CD4-positive, alpha-beta T cell treated with Interleukin-15 for 4 hours (primary cell): ENCODE data around the gene TIAM1.

Experiments used
- DNase-seq: peaks from one replicate; pipeline ENCODE4 v3.0.0-alpha.2; 2020; ENCODE audit warnings: low spot score

Gene TIAM1, protein sequence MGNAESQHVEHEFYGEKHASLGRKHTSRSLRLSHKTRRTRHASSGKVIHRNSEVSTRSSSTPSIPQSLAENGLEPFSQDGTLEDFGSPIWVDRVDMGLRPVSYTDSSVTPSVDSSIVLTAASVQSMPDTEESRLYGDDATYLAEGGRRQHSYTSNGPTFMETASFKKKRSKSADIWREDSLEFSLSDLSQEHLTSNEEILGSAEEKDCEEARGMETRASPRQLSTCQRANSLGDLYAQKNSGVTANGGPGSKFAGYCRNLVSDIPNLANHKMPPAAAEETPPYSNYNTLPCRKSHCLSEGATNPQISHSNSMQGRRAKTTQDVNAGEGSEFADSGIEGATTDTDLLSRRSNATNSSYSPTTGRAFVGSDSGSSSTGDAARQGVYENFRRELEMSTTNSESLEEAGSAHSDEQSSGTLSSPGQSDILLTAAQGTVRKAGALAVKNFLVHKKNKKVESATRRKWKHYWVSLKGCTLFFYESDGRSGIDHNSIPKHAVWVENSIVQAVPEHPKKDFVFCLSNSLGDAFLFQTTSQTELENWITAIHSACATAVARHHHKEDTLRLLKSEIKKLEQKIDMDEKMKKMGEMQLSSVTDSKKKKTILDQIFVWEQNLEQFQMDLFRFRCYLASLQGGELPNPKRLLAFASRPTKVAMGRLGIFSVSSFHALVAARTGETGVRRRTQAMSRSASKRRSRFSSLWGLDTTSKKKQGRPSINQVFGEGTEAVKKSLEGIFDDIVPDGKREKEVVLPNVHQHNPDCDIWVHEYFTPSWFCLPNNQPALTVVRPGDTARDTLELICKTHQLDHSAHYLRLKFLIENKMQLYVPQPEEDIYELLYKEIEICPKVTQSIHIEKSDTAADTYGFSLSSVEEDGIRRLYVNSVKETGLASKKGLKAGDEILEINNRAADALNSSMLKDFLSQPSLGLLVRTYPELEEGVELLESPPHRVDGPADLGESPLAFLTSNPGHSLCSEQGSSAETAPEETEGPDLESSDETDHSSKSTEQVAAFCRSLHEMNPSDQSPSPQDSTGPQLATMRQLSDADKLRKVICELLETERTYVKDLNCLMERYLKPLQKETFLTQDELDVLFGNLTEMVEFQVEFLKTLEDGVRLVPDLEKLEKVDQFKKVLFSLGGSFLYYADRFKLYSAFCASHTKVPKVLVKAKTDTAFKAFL (N-terminal part only)

GRCh38 chr21:31343680-31344480 lies at the start of gene TIAM1:
Gene TIAM1, minus strand, starts transcription at chr21:31344261. Its CDS starts 77,289 bp downstream, at chr21:31266972.
- DNase-seq, result no peak

GRCh38 chr21:31387560-31388186 lies 43.6 kb upstream of the TIAM1 start:
- DNase-seq, result no peak

GRCh38 chr21:31386006-31386405 lies 41.9 kb upstream of the TIAM1 start:
- DNase-seq, result no peak

- no peak for DNase-seq
Measured at GRCh38 chr21:31383770-31384169, 39.7 kb upstream of the TIAM1 start.

- DNase-seq, result no peak
Measured at GRCh38 chr21:31382060-31382459, 38.0 kb upstream of the TIAM1 start.

DNA sequence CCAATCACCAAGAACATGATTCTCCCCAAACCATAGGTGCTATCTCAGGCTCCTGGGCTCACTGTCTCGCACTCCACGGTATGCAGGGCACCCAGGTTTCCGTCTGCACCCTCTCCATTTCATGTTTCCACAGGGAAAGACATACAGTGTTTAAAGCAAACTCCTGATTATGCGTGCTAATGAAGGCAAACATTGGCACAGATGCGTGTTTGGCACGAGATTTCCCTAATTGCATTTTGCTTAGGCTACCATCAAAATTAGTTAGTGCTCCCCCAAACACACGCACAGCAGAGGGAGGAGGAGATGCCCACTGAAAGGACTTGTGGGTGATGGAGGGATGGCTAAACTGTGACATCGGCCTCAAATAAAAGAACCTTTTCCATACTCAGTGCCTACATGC lies 32.2 kb upstream of the TIAM1 start:
- DNase-seq, result no peak

DNA sequence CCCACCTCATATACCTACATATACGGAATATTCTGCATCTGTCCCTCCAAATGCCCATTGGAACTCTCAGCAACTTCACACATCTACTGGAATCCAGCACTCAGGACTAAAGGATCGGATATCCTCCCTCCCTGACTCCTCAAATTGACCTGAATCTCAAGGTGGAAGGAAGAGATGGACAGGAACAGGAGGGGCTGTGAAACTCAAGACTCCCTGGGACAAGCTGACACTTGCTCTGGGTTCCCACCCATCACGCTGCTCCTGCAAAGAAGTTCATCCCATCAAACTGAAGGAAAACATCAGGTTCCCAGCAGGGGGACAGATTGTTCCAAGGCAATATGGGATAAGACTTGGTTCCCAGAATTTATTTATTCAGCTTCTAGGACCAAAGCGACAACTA lies 30.3 kb upstream of the TIAM1 start:
- DNase-seq, result no peak

DNA sequence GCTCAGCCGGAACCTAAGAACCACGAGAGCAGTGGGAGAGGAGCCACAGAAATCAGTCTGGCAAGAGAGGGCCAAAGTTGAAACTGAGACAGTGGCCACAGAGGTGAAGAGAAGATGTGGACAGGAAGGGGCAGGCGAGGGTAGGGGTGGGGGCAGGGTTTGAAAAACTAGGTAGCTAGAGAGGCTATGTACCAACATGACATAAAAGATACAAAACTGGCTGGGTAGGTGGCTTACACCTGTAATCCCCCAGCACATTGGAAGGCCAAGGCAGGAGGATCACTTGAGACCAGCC lies 28.4 kb upstream of the TIAM1 start:
- DNase-seq, result no peak

DNA sequence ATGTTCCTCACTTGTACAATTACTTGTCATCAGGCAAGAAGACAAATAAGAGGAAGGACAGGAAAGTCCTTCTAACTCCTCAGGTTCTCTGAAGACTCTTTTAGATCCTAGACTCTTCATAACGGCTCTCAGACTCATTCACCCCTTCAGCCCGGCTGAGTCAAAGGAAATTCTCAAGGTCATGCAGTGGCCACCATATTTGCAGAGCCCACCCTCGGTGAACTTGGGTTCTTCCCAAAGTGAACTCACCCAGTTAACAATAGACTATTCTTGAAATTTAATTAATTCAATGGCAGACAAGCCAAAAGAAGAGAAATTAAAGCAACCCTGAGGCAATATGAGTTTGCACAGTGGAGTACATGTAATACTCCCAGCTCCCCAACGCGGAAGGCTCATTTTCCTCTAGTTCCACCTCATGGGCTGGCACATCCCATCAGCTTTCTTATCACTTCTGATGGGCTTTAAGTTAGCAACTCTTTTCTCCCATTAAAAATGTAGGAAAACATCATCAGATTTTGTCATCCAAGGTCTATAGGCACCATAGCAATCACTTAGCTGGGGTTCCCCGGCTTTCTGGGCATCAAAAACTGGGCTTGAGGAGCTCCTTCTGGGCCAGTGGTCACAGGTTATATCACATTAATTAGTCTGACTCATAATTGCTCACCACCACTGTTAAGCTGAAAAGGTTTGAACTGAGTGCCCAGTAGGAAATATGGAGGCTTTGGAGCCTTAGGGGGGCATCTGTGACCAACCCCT lies 27.8 kb upstream of the TIAM1 start:
- DNase-seq, result no peak

DNA sequence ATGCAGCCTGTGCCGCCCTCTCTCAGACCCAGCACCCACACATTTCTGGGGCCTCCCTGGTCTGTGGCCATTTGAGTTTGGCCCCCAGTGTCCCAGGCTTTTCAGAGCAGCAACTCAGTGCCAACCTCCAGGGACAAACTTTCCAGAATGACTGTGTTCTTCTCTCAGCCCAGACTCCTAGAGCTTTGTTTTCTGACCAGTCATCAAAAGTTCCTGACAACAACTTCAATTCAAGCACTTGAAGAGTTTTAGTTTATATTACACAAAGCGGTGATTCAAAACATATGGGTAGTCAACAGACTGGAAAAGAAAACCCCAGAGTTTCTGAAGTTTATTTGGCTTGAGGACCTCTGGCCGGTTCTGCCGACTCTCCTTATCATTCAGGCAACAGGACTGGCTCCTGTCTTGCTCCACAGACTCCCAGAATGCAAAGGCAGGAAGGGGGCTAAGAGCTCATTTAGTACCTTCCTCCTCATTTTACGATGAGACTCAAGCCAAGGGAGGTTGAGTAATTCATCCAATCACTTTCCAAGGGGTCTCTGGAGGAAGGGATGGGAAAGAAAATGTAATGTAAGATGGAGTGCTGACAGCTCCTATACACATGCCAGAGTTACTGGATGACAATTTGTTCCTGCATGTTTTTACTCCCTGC lies 27.0 kb upstream of the TIAM1 start:
- DNase-seq, result no peak

DNA sequence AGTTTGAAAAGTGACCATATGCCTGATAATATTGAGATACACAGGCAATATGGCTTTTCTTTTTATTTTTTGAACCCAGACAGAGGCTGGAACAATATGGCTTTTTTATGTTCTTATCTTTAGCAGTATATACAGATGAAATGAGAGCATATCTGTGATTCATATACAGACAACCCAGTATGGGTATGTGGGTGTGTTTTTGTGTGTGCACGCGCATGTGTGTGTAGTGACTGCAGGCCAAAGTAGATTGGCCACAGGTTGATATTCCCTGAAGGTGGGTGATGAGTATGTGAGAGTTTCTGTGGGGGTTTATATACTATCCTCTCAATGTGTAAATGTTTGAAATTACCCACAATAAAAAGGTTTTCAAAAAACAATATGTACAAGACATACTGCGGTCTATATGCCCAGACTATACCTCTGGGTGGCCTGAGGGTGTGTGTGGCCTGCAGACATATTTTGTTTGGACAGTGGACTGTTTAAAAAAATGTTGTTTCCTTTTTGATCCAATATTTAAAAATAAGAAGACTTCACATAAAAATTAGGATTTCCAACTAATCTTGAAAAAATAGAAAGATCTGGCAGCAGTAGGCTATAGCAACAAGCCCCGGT lies 26.3 kb upstream of the TIAM1 start:
- DNase-seq, result no peak

DNA sequence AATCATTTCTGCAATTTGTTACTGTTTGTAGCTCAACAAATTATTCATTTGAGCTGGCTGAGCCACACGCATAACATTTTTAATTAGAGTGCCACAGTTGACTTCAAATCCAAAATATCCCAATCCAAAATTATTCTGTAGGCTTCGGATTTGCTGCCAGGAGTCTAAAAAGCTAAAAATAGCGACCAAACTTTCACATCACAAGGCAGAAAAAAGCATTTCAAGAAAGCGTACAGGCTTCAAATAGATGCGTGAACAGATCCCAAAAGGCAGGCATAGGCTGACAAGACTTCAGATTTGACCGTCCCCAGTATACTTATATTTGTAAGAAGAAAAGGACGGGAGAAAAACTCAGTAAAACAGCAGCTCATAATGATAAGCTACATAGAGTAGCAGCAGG lies 24.3 kb upstream of the TIAM1 start:
- DNase-seq, result no peak

GRCh38 chr21:31367801-31368200 lies 23.7 kb upstream of the TIAM1 start:
- no peak for DNase-seq

DNA sequence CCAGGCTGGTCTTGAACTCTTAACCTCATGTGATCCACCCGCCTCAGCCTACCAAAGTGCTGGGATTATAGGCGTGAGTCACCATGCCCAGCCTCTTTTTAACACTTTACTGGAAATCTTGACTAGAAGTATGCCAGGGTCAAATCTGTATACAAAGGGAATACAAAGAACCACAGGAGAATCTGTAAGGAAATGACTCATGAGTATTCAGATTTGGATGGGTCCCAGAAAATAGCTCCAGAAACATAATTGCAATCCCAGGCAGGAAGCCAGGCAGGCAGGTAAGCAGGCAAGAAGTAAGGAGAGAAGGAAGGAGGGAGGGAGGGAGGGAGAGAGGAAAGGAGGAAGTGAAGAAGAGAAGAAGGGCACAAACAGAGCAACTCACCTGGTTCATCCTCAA lies 22.8 kb upstream of the TIAM1 start:
- DNase-seq, result no peak

GRCh38 chr21:31364253-31364945 lies 20.3 kb upstream of the TIAM1 start:
- DNase-seq, result no peak

GRCh38 chr21:31363720-31364119 lies 19.7 kb upstream of the TIAM1 start:
- DNase-seq, result peak; percentile 25

DNA sequence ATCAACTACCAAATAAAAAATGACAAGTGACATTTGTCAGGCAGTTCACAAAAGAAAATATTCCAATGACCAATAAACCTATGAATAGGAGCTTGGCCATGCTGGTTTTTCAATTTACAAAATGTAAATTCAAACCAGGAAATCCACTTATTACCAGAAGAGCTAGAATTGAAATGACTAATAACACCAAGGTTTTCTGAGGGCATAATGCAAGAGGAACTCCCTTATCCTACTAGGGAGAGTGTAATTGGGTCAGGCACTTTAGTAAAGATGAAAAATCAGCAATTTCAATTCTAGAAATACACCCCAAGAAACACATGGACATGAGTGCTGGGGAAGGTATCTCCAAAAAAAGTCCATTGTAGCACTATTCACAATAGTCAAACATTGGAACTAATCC lies 16.7 kb upstream of the TIAM1 start:
- no peak for DNase-seq

DNA sequence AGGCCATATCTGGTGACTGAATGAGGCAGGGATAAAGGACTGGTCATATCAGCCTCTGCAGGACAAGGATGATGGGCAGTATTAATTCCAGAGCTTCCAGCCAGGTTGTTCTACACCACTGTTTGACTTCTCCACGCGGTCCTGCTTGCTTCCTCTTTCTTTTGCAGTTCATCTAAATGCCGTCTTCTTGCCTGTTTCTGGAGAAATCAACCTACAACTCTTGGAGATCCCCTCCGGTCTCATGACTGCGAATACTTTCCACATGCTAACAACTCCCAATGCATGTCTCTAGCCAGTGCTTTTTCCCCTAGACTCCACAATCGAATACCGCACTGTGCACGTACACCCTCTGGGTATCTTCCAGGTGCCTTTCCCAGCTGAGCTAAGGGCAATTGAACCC lies 14.1 kb upstream of the TIAM1 start:
- DNase-seq, result no peak

GRCh38 chr21:31356440-31356839 lies 12.4 kb upstream of the TIAM1 start:
- no peak for DNase-seq
